ENCODE results near the gene MTCH2. TPM values are rescaled to one million over a fixed set of nuclear protein-coding genes. Genes with fewer than 3 reads are reported as not detected.

MTCH2 gene
- total and polyA plus RNA-seq, 10 donors: 21.5 to 47.1 (median 36.5) TPM

- Histone ChIP-seq H3K4me3 (peak overlapping the region in 1 of 8 donors; percentile 57), H3K27me3 (replicated peaks in 1 of 7) (peaks cover 0 to 56% (median 25%) of the 10 kb centered on the region in 7 donors), H3K4me1 (peaks cover 0 to 33% (median 18%) of the 10 kb centered on the region in 6 donors), H3K9me3 (no peaks in the 10 kb centered on the region), H3K27ac (no peak overlapping the region), H3K36me3 (no peaks in the 10 kb centered on the region)
- intact Hi-C loops (cut with DNase I; ENCODE audit: low total_unique reads): no loop called here
- 3 to 13% (median 6%) methylated on average over 6 of the region's 6 CpGs for WGBS, 5 donors
- DNase-seq: peak; percentile 25
- no peak for TF ChIP-seq POLR2A (IDR thresholded peaks at IDR 0.05)
- no peak for TF ChIP-seq CTCF (IDR thresholded peaks at IDR 0.05 in 8 of 11, conservative IDR thresholded peaks at IDR 0.05 in 3 of 11)
- TF ChIP-seq POLR2AphosphoS5 (IDR thresholded peaks at IDR 0.05): no peak
These were observed 48.8 kb downstream of the MTCH2 start for GRCh38 chr11:47593492-47593933.

GRCh38 chr11:47592970-47593369, 49.4 kb downstream of the MTCH2 start:
- H3K36me3 ChIP-seq: no peaks in the 10 kb centered on the region
- H3K27me3 ChIP-seq (replicated peaks in 1 of 7): peaks cover 0 to 56% (median 25%) of the 10 kb centered on the region in 7 donors
- peak; percentile 11 for DNase-seq
- intact Hi-C loops (cut with DNase I; ENCODE audit: low total_unique reads): no loop called here
- peaks cover 0 to 38% (median 18%) of the 10 kb centered on the region in 6 donors for H3K4me1 ChIP-seq
- 58 to 83% (median 62%) methylated on average over 2 of the region's 2 CpGs for WGBS, 5 donors
- TF ChIP-seq CTCF (IDR thresholded peaks at IDR 0.05 in 8 of 11, conservative IDR thresholded peaks at IDR 0.05 in 3 of 11) (no peak), POLR2AphosphoS5 (IDR thresholded peaks at IDR 0.05) (no peak), POLR2A (IDR thresholded peaks at IDR 0.05) (no peak)
- H3K27ac ChIP-seq: no peak overlapping the region
- H3K9me3 ChIP-seq: no peaks in the 10 kb centered on the region
- no peak overlapping the region for H3K4me3 ChIP-seq

GRCh38 chr11:47592251-47592650, 50.1 kb downstream of the MTCH2 start:
- Histone ChIP-seq H3K9me3 (no peaks in the 10 kb centered on the region), H3K4me1 (peaks cover 0 to 45% (median 18%) of the 10 kb centered on the region in 6 donors), H3K27ac (no peak overlapping the region), H3K4me3 (no peak overlapping the region), H3K27me3 (replicated peaks in 1 of 7) (peaks cover 0 to 56% (median 25%) of the 10 kb centered on the region in 7 donors), H3K36me3 (no peaks in the 10 kb centered on the region)
- intact Hi-C loops (cut with DNase I; ENCODE audit: low total_unique reads): no loop called here
- peak; percentile 24 for DNase-seq
- WGBS, 5 donors: 37 to 48% (median 41%) methylated on average over 4 of the region's 4 CpGs
- no peak for TF ChIP-seq POLR2A (IDR thresholded peaks at IDR 0.05)
- no peak for TF ChIP-seq POLR2AphosphoS5 (IDR thresholded peaks at IDR 0.05)
- no peak for TF ChIP-seq CTCF (IDR thresholded peaks at IDR 0.05 in 8 of 11, conservative IDR thresholded peaks at IDR 0.05 in 3 of 11)

- Histone ChIP-seq H3K9me3 (no peaks in the 10 kb centered on the region), H3K4me1 (peaks cover 0 to 46% (median 18%) of the 10 kb centered on the region in 6 donors), H3K27ac (no peak overlapping the region), H3K4me3 (no peak overlapping the region), H3K27me3 (replicated peaks in 1 of 7) (peaks cover 0 to 56% (median 25%) of the 10 kb centered on the region in 7 donors), H3K36me3 (no peaks in the 10 kb centered on the region)
- DNase-seq: peak; percentile 29
- WGBS, 5 donors: 15 to 27% (median 20%) methylated on average over 4 to 7 of the region's 7 CpGs
- intact Hi-C loops (cut with DNase I; ENCODE audit: low total_unique reads): no loop called here
- no peak for TF ChIP-seq POLR2AphosphoS5 (IDR thresholded peaks at IDR 0.05)
- TF ChIP-seq CTCF (IDR thresholded peaks at IDR 0.05 in 8 of 11, conservative IDR thresholded peaks at IDR 0.05 in 3 of 11): no peak
- TF ChIP-seq POLR2A (IDR thresholded peaks at IDR 0.05): no peak
These were observed 50.6 kb downstream of the MTCH2 start for GRCh38 chr11:47591764-47592163.

All from spleen (tissue), 11 donors.